NCI-H146 (cell line): ENCODE data around the gene APELA.
A peak's percentile ranks its signal among the peaks of the same experiment; 100 is the strongest.
"Not testable (repeated sequence)": the region's sequence is repeated elsewhere in the genome, so short reads cannot be mapped to it uniquely, and the experiment has no call there.

Source experiments
- DNase-seq: peaks from one replicate; lab custom pipeline; 2025; lab: John Stamatoyannopoulos, UW

APELA gene

DNA sequence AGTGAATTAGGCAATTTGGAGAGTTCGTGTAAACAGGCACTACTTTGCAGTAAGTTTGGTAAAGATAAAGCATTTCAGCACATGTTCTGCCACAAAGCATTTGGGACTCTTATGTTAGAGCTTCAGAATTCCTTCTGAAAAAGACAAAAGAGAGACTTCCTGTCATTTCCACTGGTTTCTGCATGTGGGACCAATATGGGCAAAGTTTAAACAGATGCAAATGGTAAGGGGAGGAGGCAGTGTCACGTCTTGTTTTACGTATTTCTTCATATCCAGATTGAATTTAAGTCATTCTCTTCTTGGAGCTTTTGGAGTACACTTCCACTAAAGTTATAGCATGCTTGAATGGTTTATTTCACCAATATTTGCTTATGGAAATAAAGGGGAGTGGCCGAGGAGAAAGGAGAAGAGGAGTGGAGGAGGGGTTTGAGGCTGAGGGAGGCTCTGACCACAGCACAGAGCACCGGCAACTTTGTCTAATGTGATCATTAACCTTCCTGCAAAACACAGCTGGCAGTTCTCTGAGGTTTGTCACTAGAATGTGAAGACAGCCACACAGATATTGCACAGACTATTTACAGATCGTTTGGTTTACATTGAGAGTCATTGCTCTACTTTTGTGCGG lies at the start of gene APELA:
TSS of gene APELA (plus strand) at position 479 of the 625 bp plus-strand sequence. CDS start 154 bp downstream, outside the sequence.
- peak; percentile 4 for DNase-seq

DNA sequence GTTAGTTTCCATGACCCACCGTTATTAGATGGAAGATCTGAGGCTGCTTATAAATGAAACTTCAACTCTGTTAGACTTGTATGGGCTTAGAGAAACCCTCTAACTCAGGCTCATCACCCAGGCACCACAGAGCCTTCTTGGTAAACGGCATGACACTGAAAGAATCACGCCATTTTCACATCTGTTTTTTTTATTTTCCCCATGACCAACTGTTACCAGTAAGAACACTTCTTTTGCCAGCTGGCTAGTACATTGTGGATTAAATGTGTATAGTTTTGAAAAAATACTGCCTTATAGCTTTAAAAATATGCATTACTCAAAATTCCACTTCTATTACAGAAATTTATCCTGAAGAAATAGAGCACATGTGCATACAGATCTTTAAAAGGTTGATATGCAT lies 48.0 kb upstream of the APELA start:
- DNase-seq: no peak

DNA sequence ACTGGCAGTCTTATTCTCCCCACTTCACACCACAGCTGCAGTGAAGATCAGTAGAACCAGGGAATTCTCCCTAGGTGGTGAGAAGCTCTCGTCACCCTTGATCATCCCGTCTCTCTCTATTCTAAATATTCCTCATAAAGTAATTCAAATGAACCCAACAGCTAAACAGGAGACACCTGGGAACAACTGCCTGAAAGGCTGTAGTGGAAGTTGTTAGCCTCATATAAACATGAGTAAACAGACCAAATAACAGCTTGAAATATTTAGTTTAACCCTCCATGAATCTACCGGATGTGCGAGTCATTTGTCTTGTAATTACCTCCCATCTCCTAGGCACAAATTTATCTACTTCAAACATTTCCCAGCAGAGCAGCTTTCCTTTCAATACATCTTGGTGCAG lies 30.4 kb upstream of the APELA start:
- DNase-seq: peak; percentile 53

DNA sequence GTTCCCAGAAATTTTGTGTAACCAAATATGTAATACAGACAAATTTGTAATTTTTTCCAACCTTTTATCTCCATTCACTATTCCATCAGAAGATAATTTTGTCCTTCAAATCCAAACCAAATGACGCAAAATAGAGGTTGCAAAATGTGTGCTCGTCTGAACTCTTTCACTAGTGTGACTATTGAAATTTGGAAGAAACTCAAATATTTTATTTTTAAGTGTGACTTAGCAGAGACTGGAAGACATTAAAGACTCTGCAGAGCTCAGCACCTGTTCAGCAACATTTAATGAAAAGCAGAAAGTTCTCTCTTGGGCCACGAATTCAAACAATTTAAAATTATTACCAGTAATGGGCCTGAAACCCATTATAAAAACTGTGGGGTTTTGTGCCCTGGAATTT lies 30.0 kb upstream of the APELA start:
- DNase-seq: no peak

- DNase-seq: peak; percentile 58
Measured at GRCh38 chr4:164847967-164848649, 28.9 kb upstream of the APELA start.

DNA sequence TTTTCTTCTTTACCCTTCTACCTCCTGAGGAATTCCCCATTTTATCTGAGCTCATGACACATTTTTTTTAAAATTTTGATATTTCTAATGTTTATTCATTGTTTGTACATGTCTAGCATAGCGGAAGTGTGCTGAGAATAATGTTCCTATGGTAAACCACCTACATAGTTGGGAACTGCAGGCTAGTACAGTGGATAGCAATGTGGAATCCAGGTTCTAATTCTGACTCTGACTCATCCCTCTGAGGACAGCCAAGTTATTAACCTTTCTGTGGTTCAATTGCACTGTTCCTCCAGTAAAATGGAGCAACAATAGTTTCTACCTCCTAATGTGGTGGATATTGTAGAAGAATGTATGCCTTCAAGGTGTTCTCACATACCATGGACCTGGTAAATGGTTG lies 20.6 kb upstream of the APELA start:
- no peak for DNase-seq

- DNase-seq: no peak
Measured at GRCh38 chr4:164866817-164867490, 10.0 kb upstream of the APELA start.

GRCh38 chr4:164871673-164872072 lies 5.3 kb upstream of the APELA start:
- DNase-seq: no peak

DNA sequence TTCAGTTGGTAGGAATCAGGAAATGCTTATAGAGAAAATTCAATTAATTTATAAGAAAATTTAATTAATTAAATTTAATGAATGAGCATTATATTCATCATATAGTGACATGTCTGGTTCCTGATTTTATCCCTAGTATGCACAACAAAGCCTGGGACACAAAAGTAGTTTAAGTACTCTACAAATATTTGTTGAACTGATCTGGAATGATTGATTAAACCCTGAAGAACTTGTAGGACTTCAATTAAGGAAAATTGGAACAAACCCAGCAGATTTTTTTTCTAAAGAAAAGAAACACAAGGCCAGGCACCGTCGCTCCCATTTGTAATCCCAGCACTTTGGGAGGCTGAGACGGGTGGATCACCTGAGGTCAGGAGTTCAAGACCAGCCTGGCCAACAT lies 4.5 kb upstream of the APELA start:
- no peak for DNase-seq

DNA sequence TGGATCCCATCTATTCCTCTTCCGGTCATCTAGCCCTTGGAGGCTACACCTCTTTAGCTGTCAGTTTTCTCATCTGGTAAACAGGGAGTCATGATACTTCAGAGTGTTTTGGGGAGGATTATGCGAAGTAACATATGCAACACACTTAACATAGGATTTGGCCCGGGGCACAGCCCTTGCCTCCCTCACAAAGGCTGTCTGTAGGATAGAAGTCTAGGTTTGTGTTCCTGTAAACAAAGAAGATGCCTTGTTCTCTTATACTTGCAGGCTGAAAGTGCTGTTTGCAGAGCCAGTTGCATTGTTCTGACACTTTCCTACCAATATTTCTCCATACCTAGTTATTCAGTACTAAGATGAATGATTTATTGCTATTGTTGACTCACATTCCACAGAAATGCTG lies 2.2 kb upstream of the APELA start:
- DNase-seq: no peak

DNA sequence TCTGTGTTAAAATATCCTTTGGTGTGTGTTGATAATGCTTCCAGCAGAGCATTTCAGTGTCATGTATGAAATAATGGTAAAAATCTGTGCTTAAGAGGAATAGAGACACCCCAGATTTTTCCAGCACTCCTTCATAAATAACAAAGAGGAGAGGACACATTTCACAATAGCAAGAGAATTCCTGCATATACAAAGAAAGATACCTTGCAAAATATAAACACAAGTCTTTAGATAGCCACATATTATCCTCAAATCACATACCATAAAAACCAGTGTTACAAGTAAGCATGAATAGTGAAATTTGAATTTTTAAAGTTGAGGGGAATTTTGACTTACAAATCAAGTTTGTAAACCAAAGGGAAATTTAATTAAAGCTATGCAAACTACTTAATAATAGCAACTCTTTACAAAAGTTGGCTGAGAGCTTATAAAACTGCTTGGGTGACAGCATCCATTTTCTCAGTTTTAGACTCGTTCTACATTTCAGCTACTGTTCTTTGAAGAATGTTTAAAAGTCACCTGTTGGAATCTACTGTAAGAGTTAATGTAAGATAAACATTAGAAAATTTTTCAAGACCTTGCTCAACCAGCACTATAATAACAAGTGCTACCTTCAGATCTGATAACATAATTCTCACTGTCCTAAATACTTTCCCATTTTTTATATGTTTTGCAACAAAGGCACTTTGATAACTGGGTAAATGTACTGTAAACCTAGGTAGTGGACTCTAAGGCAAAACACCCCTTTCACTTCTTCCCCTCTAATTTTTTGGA lies 3.7 kb downstream of the APELA start:
- no peak for DNase-seq

DNA sequence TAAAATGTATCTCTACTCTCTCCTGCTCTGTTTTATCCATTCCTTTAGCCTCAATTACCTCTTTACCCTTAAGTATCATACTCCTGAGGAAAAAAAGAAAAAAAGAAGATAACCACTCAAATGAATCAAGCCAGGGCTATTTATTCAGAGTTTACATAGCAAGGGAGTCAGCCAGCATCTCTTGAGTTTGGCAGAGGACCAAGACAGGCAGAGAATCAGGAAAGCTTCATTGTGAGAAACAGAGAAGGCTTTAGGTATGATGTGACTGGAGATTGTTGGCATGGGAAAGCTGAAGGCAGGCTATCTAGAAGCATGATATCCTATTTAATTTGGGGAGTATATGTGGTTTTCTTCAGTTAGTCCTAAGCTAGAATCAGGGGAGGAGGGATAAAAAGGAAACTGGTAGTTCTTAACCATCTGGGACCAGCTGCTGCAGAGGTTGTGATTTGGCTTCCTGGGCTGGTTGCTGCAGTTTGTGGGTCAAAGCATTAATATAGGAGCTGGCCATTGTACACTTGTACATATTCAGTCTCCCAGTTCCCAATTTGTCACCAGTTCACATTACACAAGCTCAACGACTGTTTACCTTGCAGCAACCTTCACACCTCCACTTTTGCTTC lies 11.2 kb downstream of the APELA start:
- no peak for DNase-seq

GRCh38 chr4:164890691-164891090 lies 13.7 kb downstream of the APELA start:
- DNase-seq: no peak

DNA sequence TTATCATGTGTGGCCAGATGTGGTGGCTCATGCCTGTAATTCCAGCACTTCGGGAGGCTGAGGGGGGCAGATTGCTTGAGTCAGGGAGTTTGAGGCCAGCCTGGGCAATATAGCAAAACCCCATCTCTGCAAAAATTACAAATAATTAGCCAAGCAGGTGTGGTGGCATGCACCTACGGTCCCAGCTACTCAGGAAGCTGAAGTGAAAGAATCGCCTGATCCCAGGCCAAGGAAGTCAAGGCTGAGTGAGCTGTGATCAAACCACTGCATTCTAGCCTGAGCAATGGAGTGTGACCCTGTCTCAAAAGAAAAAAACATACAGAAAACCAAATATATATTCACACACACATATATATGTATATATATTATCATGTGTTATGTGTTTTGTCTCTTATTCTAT lies 15.0 kb downstream of the APELA start:
- DNase-seq: no peak

- DNase-seq: no peak
Measured at GRCh38 chr4:164894702-164895101, 17.7 kb downstream of the APELA start.

GRCh38 chr4:164902608-164903007 lies 25.6 kb downstream of the APELA start:
- no peak for DNase-seq

DNA sequence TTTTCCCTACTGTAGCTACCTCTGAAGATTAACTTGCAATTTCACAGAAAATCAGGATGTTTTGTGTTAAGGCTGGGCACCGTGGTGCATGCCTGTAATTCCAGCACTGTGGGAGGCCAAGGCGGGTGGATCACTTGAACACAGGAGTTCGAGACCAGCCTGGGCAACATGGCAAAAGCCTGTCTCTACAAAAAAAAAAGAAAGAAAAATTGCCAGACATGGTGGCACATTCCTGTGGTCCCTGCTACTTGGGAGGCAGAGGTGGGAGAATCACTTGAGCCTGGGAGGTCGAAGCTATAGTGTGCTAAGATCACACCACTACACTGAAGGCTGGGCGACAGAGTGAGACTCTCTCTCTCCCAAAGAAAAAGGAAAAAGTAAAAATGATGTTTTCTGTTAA lies 27.4 kb downstream of the APELA start:
- DNase-seq: no peak

- DNase-seq: no peak
Measured at GRCh38 chr4:164904941-164905340, 28.0 kb downstream of the APELA start.

DNA sequence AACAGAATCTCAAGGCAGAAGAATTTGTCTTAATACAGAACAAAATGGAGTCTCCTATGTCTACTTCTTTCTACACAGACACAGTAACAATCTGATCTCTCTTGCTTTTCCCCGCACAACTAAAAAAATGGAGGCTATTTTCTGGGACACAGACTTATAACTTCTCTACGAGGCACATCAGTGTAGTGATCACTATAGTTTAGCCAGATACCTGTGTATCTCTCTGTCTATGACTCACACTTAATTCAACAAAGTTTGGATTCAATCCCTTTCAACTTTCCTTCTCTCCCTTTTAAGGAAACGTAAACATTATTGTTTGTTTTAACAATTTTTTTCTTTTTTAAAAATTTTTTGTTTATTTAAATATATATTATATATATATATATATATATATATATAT lies 29.4 kb downstream of the APELA start:
- DNase-seq: no peak

- not testable (repeated sequence) for DNase-seq
Measured at GRCh38 chr4:164913506-164913905, 36.5 kb downstream of the APELA start.

GRCh38 chr4:164918956-164919355 lies 42.0 kb downstream of the APELA start:
- DNase-seq: no peak

- no peak for DNase-seq
Measured at GRCh38 chr4:164924670-164925238, 47.8 kb downstream of the APELA start.
